Ecto neural progenitor cell (in vitro differentiated cells): ENCODE results near the gene ZFHX3.
A peak's percentile ranks its signal among the peaks of the same experiment; 100 is the strongest.

Experiments used
- DNase-seq: peaks from one replicate; pipeline ENCODE4 v3.0.0-alpha.2; 2018; ENCODE audit warnings: low spot score

ZFHX3 gene

GRCh38 chr16:72743011-72743761 lies 304.7 kb downstream of the ZFHX3 start:
- DNase-seq, result no peak

GRCh38 chr16:72740347-72740746 lies 307.6 kb downstream of the ZFHX3 start:
- DNase-seq, result no peak

GRCh38 chr16:72739577-72739976 lies 308.4 kb downstream of the ZFHX3 start:
- no peak for DNase-seq

GRCh38 chr16:72736074-72736473 lies 311.9 kb downstream of the ZFHX3 start:
- peak; percentile 49 for DNase-seq
